HEK293 (cell line): ENCODE measurements around the gene MBD5.

Experiments
- CTCF ChIA-PET: fragments of 350-600 bp; formaldehyde crosslinking; extraction: SDS; loops from one replicate; lab custom pipeline; 2021; ENCODE audit warnings: antibody characterized with exemption; lab: Yijun Ruan, JAX
- POLR2A ChIA-PET: fragments of 300-600 bp; formaldehyde crosslinking; extraction: SDS; loops from one replicate; lab custom pipeline; 2020; ENCODE audit warnings: antibody characterized with exemption, inconsistent platforms; lab: Yijun Ruan, JAX
- H3K27ac ChIP-seq: fragments of 200-500 bp; sonication (Bioruptor generic); 2 replicates; pipeline ENCODE4 v1.5.1; 2014; ENCODE audit warnings: low read depth, low read length, control low read depth, inconsistent platforms; ENCODE audit errors: extremely low read depth
- H3K36me3 ChIP-seq, 2 experiments: fragments of 200-500 bp in 1 of 2; sonication (Bioruptor generic) in 1 of 2; 1 replicate in 1 of 2; 2 replicates in 1 of 2; pipeline ENCODE4 v1.5.1; 2014 to 2017; ENCODE audit warnings: inconsistent platforms in 2 of 2, low read length in 2 of 2; ENCODE audit not compliant: control insufficient read depth in 2 of 2, insufficient read depth in 1 of 2
- H3K4me1 ChIP-seq: fragments of 200-500 bp; sonication (Bioruptor generic); 2 replicates; pipeline ENCODE4 v1.5.1; 2014; ENCODE audit warnings: mild to moderate bottlenecking, low read length, inconsistent platforms; ENCODE audit not compliant: control insufficient read depth, insufficient read depth
- H3K4me3 ChIP-seq: 2 replicates; pipeline ENCODE4 v1.5.1; 2011; ENCODE audit warnings: low read depth, mild to moderate bottlenecking, control low read depth, low read length, moderate library complexity
- H3K9me3 ChIP-seq: fragments of 200-500 bp; sonication (Bioruptor generic); 2 replicates; pipeline ENCODE4 v1.5.1; 2014; ENCODE audit warnings: low read depth, low read length, inconsistent platforms; ENCODE audit not compliant: control insufficient read depth, insufficient read depth
- EGR2 ChIP-seq: fragments of 450-650 bp; formaldehyde crosslinking; IDR thresholded peaks from 2 replicates; pipeline ENCODE4 v1.5.1; 2016; ENCODE audit warnings: low read depth, missing biosample characterization, missing genetic modification characterization
- FEZF1 ChIP-seq: fragments of 450-650 bp; formaldehyde crosslinking; IDR thresholded peaks from 2 replicates; pipeline ENCODE4 v1.5.1; 2016; ENCODE audit warnings: missing biosample characterization, missing genetic modification characterization
- GLIS2 ChIP-seq: fragments of 450-650 bp; formaldehyde crosslinking; IDR thresholded peaks from 2 replicates; pipeline ENCODE4 v1.5.1; 2016; ENCODE audit warnings: missing biosample characterization, missing genetic modification characterization
- KLF7 ChIP-seq: fragments of 450-650 bp; formaldehyde crosslinking; IDR thresholded peaks from 2 replicates; pipeline ENCODE4 v1.5.1; 2016; ENCODE audit warnings: missing biosample characterization, missing genetic modification characterization, borderline replicate concordance
- REST ChIP-seq: fragments of 450-650 bp; formaldehyde crosslinking; IDR thresholded peaks from 2 replicates; pipeline ENCODE4 v1.5.1; 2016; ENCODE audit warnings: missing biosample characterization, missing genetic modification characterization
- SP3 ChIP-seq: fragments of 450-650 bp; formaldehyde crosslinking; IDR thresholded peaks from 2 replicates; pipeline ENCODE4 v1.5.1; 2016; ENCODE audit warnings: missing biosample characterization, missing genetic modification characterization
- ZBTB7A ChIP-seq: fragments of 450-650 bp; formaldehyde crosslinking; IDR thresholded peaks from 2 replicates; pipeline ENCODE4 v1.5.1; 2016; ENCODE audit warnings: low read depth, missing biosample characterization, missing genetic modification characterization
- ZNF157 ChIP-seq: fragments of 450-650 bp; formaldehyde crosslinking; IDR thresholded peaks from 2 replicates; pipeline ENCODE4 v1.5.1; 2016; ENCODE audit warnings: missing biosample characterization, missing genetic modification characterization
- ZNF174 ChIP-seq: fragments of 450-650 bp; formaldehyde crosslinking; IDR thresholded peaks from 2 replicates; pipeline ENCODE4 v1.5.0; 2017; ENCODE audit warnings: missing biosample characterization, mild to moderate bottlenecking, missing genetic modification characterization
- ZNF280D ChIP-seq: fragments of 450-650 bp; formaldehyde crosslinking; IDR thresholded peaks from 2 replicates; pipeline ENCODE4 v1.5.1; 2016; ENCODE audit warnings: missing biosample characterization, missing genetic modification characterization
- ZNF292 ChIP-seq: fragments of 450-650 bp; formaldehyde crosslinking; IDR thresholded peaks from 2 replicates; pipeline ENCODE4 v1.5.1; 2016; ENCODE audit warnings: low read depth, missing biosample characterization, missing genetic modification characterization, borderline replicate concordance
- ZNF341 ChIP-seq: fragments of 450-650 bp; formaldehyde crosslinking; IDR thresholded peaks from 2 replicates; pipeline ENCODE4; 2016; ENCODE audit warnings: low read depth, missing biosample characterization, missing genetic modification characterization
- ZNF366 ChIP-seq: fragments of 450-650 bp; formaldehyde crosslinking; conservative IDR thresholded peaks from 2 replicates; pipeline ENCODE4 v1.5.1; 2016; ENCODE audit warnings: missing biosample characterization, missing genetic modification characterization
- ZNF513 ChIP-seq: fragments of 450-650 bp; IDR thresholded peaks from 2 replicates; pipeline ENCODE4 v1.5.1; 2018; ENCODE audit warnings: missing biosample characterization, missing genetic modification characterization
- ZNF561 ChIP-seq: fragments of 450-650 bp; IDR thresholded peaks from 2 replicates; pipeline ENCODE4 v1.5.1; 2018; ENCODE audit warnings: missing biosample characterization, missing genetic modification characterization, borderline replicate concordance
- ZNF660 ChIP-seq: fragments of 450-650 bp; IDR thresholded peaks from 2 replicates; pipeline ENCODE4 v1.5.1; 2018; ENCODE audit warnings: missing biosample characterization, mild to moderate bottlenecking, missing genetic modification characterization
- ZNF76 ChIP-seq: fragments of 450-650 bp; formaldehyde crosslinking; IDR thresholded peaks from 2 replicates; pipeline ENCODE4; 2016; ENCODE audit warnings: low read depth, missing biosample characterization, missing genetic modification characterization, borderline replicate concordance
- TF ChIP-seq, protein P1 (sequence below): fragments of 450-650 bp; formaldehyde crosslinking; IDR thresholded peaks from 2 replicates; pipeline ENCODE4 v1.5.1; 2016; ENCODE audit warnings: missing biosample characterization, missing genetic modification characterization
- TF ChIP-seq, protein P2 (sequence below): fragments of 450-650 bp; formaldehyde crosslinking; IDR thresholded peaks from 2 replicates; pipeline ENCODE4 v1.5.1; 2017; ENCODE audit warnings: missing biosample characterization, missing genetic modification characterization
- TF ChIP-seq, protein P3 (sequence below): fragments of 450-650 bp; formaldehyde crosslinking; conservative IDR thresholded peaks from 2 replicates; pipeline ENCODE4 v1.5.1; 2016; ENCODE audit warnings: low read depth, missing biosample characterization, missing genetic modification characterization

The MBD5 gene

DNA sequence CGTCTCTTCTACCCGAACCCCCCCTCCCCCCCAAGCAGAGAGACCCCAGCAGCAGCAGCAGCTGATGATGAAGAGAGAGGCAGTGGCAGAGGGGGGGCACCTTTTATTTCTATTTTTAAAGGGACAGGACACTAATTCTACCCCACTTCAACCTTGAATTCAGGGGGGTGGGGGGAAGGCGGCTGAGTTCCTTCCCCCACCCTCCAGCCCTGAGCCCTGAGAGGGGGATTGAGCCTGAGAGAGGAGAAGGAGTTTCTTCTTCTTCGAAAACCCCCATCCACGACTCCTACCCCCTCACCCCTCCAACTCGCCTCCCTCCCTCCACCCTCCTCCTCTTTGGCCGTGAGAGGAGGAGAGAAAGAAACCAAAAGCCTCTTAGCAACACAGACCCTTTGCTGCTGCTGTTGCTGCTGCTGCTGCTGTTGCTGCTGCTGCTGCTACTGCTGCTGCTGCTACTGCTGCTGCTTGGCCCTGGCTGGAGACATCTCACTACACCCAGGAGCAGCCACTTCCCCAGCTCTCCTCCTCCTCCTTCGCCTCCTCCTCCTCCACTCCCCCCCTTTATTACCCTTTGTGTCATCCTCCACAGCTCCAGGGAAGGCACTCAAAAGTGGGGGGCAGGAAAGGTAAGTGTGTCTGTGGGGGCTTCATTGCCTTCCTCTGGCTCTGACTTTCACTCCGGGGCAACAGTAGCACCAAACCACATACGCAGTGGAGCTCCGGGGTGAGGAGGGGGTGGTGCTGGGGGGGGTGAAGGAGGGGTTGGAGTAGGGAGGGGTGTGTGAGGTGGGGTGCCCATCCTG lies at the start of gene MBD5:
Gene MBD5, plus strand, starts transcription at position 33 of the 803 bp plus-strand sequence.
- H3K4me3 ChIP-seq: peak within 1 kb of the TSS; percentile 72
- no peaks in the 10 kb centered on the region for H3K36me3 ChIP-seq
- H3K27ac ChIP-seq: peak within 1 kb of the TSS; percentile 88
- CTCF ChIA-PET: interaction anchor here (0.6 to 2.1 kb wide), 4 partner anchors 47 to 488 kb away, joined by 3 to 11 read pairs (median 3); no protein-coding TSS in a partner anchor
- no peaks in the 10 kb centered on the region for H3K9me3 ChIP-seq
- POLR2A ChIA-PET: interaction anchor here (0.6 to 2.1 kb wide), 35 partner anchors 8 to 969 kb away, joined by 3 to 13 read pairs (median 4); no protein-coding TSS in a partner anchor
- H3K4me1 ChIP-seq: peaks cover 10% of the 10 kb centered on the region
- TF ChIP-seq ZNF513 (tag by site-specific recombination): peak; percentile 64
- TF ChIP-seq ZNF366 (tag by site-specific recombination): peak; percentile 64
- no peak for TF ChIP-seq ZNF76
- TF ChIP-seq REST (tag by site-specific recombination): peak; percentile 24; the same call in 1 of the 2 replicates
- no peak for TF ChIP-seq ZNF174 (tag by site-specific recombination)
- no peak for TF ChIP-seq ZNF292 (tag by site-specific recombination)
- TF ChIP-seq SP3 (tag by site-specific recombination): peak; percentile 46; the same call in 1 of the 2 replicates
- no peak for TF ChIP-seq ZBTB7A (tag by site-specific recombination)
- TF ChIP-seq, protein P1, sequence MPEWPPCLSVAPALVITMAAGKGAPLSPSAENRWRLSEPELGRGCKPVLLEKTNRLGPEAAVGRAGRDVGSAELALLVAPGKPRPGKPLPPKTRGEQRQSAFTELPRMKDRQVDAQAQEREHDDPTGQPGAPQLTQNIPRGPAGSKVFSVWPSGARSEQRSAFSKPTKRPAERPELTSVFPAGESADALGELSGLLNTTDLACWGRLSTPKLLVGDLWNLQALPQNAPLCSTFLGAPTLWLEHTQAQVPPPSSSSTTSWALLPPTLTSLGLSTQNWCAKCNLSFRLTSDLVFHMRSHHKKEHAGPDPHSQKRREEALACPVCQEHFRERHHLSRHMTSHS (tag by site-specific recombination): no peak
- no peak for TF ChIP-seq ZNF157 (tag by site-specific recombination)
- TF ChIP-seq, protein P2, sequence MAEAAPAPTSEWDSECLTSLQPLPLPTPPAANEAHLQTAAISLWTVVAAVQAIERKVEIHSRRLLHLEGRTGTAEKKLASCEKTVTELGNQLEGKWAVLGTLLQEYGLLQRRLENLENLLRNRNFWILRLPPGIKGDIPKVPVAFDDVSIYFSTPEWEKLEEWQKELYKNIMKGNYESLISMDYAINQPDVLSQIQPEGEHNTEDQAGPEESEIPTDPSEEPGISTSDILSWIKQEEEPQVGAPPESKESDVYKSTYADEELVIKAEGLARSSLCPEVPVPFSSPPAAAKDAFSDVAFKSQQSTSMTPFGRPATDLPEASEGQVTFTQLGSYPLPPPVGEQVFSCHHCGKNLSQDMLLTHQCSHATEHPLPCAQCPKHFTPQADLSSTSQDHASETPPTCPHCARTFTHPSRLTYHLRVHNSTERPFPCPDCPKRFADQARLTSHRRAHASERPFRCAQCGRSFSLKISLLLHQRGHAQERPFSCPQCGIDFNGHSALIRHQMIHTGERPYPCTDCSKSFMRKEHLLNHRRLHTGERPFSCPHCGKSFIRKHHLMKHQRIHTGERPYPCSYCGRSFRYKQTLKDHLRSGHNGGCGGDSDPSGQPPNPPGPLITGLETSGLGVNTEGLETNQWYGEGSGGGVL (tag by site-specific recombination): peak; percentile 95
- TF ChIP-seq, protein P3, sequence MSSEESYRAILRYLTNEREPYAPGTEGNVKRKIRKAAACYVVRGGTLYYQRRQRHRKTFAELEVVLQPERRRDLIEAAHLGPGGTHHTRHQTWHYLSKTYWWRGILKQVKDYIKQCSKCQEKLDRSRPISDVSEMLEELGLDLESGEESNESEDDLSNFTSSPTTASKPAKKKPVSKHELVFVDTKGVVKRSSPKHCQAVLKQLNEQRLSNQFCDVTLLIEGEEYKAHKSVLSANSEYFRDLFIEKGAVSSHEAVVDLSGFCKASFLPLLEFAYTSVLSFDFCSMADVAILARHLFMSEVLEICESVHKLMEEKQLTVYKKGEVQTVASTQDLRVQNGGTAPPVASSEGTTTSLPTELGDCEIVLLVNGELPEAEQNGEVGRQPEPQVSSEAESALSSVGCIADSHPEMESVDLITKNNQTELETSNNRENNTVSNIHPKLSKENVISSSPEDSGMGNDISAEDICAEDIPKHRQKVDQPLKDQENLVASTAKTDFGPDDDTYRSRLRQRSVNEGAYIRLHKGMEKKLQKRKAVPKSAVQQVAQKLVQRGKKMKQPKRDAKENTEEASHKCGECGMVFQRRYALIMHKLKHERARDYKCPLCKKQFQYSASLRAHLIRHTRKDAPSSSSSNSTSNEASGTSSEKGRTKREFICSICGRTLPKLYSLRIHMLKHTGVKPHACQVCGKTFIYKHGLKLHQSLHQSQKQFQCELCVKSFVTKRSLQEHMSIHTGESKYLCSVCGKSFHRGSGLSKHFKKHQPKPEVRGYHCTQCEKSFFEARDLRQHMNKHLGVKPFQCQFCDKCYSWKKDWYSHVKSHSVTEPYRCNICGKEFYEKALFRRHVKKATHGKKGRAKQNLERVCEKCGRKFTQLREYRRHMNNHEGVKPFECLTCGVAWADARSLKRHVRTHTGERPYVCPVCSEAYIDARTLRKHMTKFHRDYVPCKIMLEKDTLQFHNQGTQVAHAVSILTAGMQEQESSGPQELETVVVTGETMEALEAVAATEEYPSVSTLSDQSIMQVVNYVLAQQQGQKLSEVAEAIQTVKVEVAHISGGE: no peak
- peak; percentile 77 for TF ChIP-seq ZNF341 (tag by site-specific recombination)
- no peak for TF ChIP-seq KLF7 (tag by site-specific recombination)
- TF ChIP-seq ZNF280D (tag by site-specific recombination): no peak
- TF ChIP-seq FEZF1: no peak
- TF ChIP-seq ZNF561 (tag by site-specific recombination): no peak
- peak; percentile 38; the same call in 1 of the 2 replicates for TF ChIP-seq ZNF660 (tag by site-specific recombination)
- peak; percentile 67 for TF ChIP-seq GLIS2
- peak; percentile 45; the same call in 1 of the 2 replicates for TF ChIP-seq EGR2 (tag by site-specific recombination)
